HFF-Myc (cell line): ENCODE results near the gene GCAT.

Experiments used
- DNase-seq: peaks from one replicate; pipeline ENCODE4 v3.0.0-alpha.2; 2011; ENCODE audit warnings: low read depth; ENCODE audit errors: extremely low read depth
- H3K4me3 ChIP-seq: replicated peaks from 2 replicates; pipeline ENCODE4 v1.5.1; 2011; ENCODE audit warnings: low read depth, mild to moderate bottlenecking, control low read depth, low read length
- CTCF ChIP-seq: IDR thresholded peaks from 2 replicates; pipeline ENCODE4 v1.5.1; 2012; ENCODE audit warnings: mild to moderate bottlenecking, low read depth, low read length, control low read depth; ENCODE audit errors: missing control alignments

The GCAT gene

GRCh38 chr22:37818409-37819104 is 10.8 kb downstream of the GCAT start:
- DNase-seq, result no peak
- peak; percentile 21 for TF ChIP-seq CTCF
- H3K4me3 ChIP-seq, result peak overlapping the region; percentile 19; the same call in 1 of the 2 replicates

GRCh38 chr22:37819105-37819433 is 11.3 kb downstream of the GCAT start:
- peak overlapping the region; percentile 19; the same call in 1 of the 2 replicates for H3K4me3 ChIP-seq
- TF ChIP-seq CTCF, result no peak
- DNase-seq, result no peak

GRCh38 chr22:37820350-37820749 is 12.6 kb downstream of the GCAT start:
- no peak for DNase-seq
- H3K4me3 ChIP-seq, result no peak overlapping the region
- TF ChIP-seq CTCF, result no peak

- DNase-seq, result no peak
- H3K4me3 ChIP-seq, result no peak overlapping the region
- TF ChIP-seq CTCF, result no peak
Observed at GRCh38 chr22:37822079-37822833, 14.5 kb downstream of the GCAT start.

DNA sequence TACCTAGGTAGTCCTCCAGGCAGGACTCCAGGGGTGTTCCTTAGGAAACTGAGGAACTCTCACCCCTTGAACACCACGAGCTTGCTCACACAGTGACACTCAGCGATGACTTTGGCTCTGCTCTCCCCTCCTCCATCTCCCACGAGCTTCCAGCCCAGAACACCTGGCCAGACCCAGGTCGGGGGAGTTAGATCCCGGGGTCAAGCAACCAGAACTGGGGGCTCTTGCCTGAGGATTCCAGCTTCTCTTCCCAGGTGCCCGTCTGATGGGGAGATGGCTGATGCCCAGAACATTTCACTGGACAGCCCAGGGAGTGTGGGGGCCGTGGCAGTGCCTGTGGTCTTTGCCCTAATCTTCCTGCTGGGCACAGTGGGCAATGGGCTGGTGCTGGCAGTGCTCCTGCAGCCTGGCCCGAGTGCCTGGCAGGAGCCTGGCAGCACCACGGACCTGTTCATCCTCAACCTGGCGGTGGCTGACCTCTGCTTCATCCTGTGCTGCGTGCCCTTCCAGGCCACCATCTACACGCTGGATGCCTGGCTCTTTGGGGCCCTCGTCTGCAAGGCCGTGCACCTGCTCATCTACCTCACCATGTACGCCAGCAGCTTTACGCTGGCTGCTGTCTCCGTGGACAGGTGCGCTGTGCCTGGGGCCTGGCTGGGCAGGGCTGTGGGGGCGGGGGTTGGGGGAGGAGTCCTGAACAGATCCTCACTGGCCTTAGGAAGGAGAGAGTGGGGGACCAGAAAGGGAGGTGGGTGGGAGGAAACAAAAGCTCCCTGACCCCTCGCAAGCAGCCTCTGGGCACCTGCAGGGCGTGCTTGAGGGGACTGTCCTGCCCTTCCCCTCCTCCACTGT is 15.6 kb downstream of the GCAT start, which contains the start of gene GALR3:
TSS of gene GALR3 (plus strand) at position 249 of the 852 bp plus-strand sequence. CDS start at position 274, 25 bp downstream.
- no peak for DNase-seq
- no peak within 1 kb of the TSS for H3K4me3 ChIP-seq
- TF ChIP-seq CTCF, result no peak
